ENCODE data around the gene MTHFD1L. TPM values are rescaled to one million over a fixed set of nuclear protein-coding genes. Genes with fewer than 3 reads are reported as not detected.

The MTHFD1L gene
- total RNA-seq, 3 donors from 2014 or later (not counting 1 experiment from before 2014, with no cell fraction given) = 3.8 to 4.5 (median 4.3) TPM

DNA sequence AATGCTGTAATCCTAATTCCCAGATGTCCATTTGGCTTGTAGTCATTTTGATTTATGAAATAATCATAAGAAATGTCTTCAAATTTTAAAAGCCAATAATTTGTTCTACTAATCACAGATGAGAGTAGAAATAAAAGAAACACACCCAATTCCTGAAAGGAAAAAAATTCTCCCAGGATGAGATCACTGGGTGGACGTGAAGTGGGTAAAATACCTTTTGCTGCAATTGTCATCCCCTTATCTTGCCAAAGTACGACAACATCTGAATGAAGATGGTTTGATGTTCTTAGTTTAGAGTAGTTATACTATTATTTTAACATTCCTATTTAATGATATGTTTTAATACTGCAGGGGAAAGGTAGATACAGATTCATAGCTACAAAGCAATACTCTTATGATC, 33.7 kb downstream of the MTHFD1L start:
- Histone ChIP-seq H3K9me3 (ENCODE audit: control insufficient read depth, insufficient read depth, low read length) (no peaks in the 10 kb centered on the region), H3K27ac (ENCODE audit: low read length) (no peak overlapping the region), H3K27me3 (ENCODE audit: control insufficient read depth, insufficient read depth, low read length) (no peaks in the 10 kb centered on the region), H3K4me3 (ENCODE audit: low read length) (no peak overlapping the region), H3K4me1 (ENCODE audit: control insufficient read depth, insufficient read depth, low read length) (peaks cover 18% of the 10 kb centered on the region), H3K36me3 (ENCODE audit: control insufficient read depth, insufficient read depth, low read length) (no peaks in the 10 kb centered on the region)
- H3K9me3 Mint-ChIP-seq = no peaks in the 10 kb centered on the region
- H3K27me3 Mint-ChIP-seq (ENCODE audit: low read depth in 2 of 2) = no peaks in the 10 kb centered on the region
- H3K27ac Mint-ChIP-seq = no peak overlapping the region
- no peak for DNase-seq
- 100% methylated on average over 1 of the region's 2 CpGs for WGBS (ENCODE audit: insufficient coverage)
- no peak for ATAC-seq
- intact Hi-C loops (cut with micrococcal nuclease) = no loop called here
- TF ChIP-seq, protein P1, sequence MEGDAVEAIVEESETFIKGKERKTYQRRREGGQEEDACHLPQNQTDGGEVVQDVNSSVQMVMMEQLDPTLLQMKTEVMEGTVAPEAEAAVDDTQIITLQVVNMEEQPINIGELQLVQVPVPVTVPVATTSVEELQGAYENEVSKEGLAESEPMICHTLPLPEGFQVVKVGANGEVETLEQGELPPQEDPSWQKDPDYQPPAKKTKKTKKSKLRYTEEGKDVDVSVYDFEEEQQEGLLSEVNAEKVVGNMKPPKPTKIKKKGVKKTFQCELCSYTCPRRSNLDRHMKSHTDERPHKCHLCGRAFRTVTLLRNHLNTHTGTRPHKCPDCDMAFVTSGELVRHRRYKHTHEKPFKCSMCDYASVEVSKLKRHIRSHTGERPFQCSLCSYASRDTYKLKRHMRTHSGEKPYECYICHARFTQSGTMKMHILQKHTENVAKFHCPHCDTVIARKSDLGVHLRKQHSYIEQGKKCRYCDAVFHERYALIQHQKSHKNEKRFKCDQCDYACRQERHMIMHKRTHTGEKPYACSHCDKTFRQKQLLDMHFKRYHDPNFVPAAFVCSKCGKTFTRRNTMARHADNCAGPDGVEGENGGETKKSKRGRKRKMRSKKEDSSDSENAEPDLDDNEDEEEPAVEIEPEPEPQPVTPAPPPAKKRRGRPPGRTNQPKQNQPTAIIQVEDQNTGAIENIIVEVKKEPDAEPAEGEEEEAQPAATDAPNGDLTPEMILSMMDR (IDR thresholded peaks at IDR 0.05) = no peak
- no peak overlapping the region for H3K4me3 Mint-ChIP-seq
- no peaks in the 10 kb centered on the region for H3K36me3 Mint-ChIP-seq
- H3K4me1 Mint-ChIP-seq = peaks cover 23 to 25% of the 10 kb centered on the region in 2 donors

DNA sequence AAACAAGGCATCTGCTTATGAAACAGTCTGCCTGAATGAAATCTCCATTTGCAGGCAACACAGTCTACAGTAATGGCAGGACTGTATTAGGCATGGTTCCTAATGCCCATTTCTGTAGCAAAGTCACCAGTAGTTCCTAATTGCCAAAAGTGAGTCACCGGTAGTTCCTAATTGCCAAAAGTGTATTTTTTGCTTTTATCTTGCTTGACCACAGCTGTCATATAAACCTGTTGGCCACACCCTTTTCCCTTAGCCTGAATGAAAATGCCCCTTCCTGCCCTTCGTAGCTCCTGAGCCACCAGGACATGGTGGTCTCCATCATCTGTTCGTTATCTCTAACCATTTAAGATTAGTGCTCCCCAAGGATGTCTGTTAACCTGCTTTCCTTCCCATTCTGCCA, 34.5 kb downstream of the MTHFD1L start:
- no peaks in the 10 kb centered on the region for H3K36me3 ChIP-seq (ENCODE audit: control insufficient read depth, insufficient read depth, low read length)
- intact Hi-C loops (cut with micrococcal nuclease) = no loop called here
- WGBS (ENCODE audit: insufficient coverage) = 80% methylated on average over 3 of the region's 3 CpGs

DNA sequence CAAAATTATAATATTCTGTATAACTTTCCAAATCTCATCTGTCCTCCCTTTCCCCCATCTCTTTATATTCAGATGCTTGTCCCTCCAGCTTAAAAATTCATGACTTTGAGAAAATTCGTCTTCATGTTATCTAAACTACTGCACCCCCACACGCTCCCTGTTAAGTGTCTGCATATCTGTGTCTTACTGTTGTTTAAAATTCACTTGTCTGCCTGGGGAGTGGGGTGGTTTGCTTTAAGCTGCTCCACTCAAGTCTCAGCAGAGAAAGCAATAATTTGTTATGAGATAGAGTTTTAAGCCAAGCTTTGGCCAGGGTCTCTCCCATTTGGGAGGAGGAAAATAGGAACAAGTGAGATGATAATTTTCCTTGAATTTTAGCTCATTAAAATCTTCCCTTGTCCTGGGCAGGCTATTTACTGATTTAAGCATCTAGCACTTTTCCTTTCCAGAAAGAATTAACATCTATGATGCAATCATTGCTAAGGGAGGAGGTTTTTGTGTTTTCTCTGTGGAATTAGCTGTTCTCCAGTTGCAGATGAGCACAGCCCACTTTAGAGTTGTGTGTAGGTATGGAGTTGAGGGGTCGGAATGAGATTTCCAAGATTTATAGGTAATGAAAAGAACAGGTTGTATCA, 36.8 kb downstream of the MTHFD1L start:
- 94% methylated on average over 3 of the region's 3 CpGs for WGBS (ENCODE audit: insufficient coverage)
- intact Hi-C loops (cut with micrococcal nuclease) = no loop called here
- H3K9me3 Mint-ChIP-seq = no peaks in the 10 kb centered on the region
- no peaks in the 10 kb centered on the region for H3K27me3 Mint-ChIP-seq (ENCODE audit: low read depth in 2 of 2)
- TF ChIP-seq, protein P1 (IDR thresholded peaks at IDR 0.05) = no peak
- no peaks in the 10 kb centered on the region for H3K36me3 ChIP-seq (ENCODE audit: control insufficient read depth, insufficient read depth, low read length)
- no peaks in the 10 kb centered on the region for H3K36me3 Mint-ChIP-seq
- no peak overlapping the region for H3K4me3 ChIP-seq (ENCODE audit: low read length)
- no peaks in the 10 kb centered on the region for H3K9me3 ChIP-seq (ENCODE audit: control insufficient read depth, insufficient read depth, low read length)
- no peak overlapping the region for H3K27ac Mint-ChIP-seq
- H3K4me1 Mint-ChIP-seq = peaks cover 0 to 5% of the 10 kb centered on the region in 2 donors
- H3K27me3 ChIP-seq (ENCODE audit: control insufficient read depth, insufficient read depth, low read length) = no peaks in the 10 kb centered on the region
- no peak overlapping the region for H3K4me3 Mint-ChIP-seq
- ATAC-seq (no peak), DNase-seq (no peak)
- H3K4me1 ChIP-seq (ENCODE audit: control insufficient read depth, insufficient read depth, low read length) = peaks cover 9% of the 10 kb centered on the region
- no peak overlapping the region for H3K27ac ChIP-seq (ENCODE audit: low read length)

More for the DNA sequence above, 34.5 kb downstream of the MTHFD1L start:
- Histone ChIP-seq H3K4me3 (ENCODE audit: low read length) (no peak overlapping the region), H3K9me3 (ENCODE audit: control insufficient read depth, insufficient read depth, low read length) (no peaks in the 10 kb centered on the region), H3K4me1 (ENCODE audit: control insufficient read depth, insufficient read depth, low read length) (peaks cover 15% of the 10 kb centered on the region), H3K27me3 (ENCODE audit: control insufficient read depth, insufficient read depth, low read length) (no peaks in the 10 kb centered on the region), H3K27ac (ENCODE audit: low read length) (no peak overlapping the region)
- H3K4me1 Mint-ChIP-seq = peaks cover 16 to 20% of the 10 kb centered on the region in 2 donors
- H3K27me3 Mint-ChIP-seq (ENCODE audit: low read depth in 2 of 2) = no peaks in the 10 kb centered on the region
- H3K9me3 Mint-ChIP-seq = no peaks in the 10 kb centered on the region
- no peak overlapping the region for H3K27ac Mint-ChIP-seq
- H3K36me3 Mint-ChIP-seq = no peaks in the 10 kb centered on the region
- ATAC-seq = no peak
- TF ChIP-seq, protein P1 (IDR thresholded peaks at IDR 0.05) = no peak
- DNase-seq = no peak
- H3K4me3 Mint-ChIP-seq = no peak overlapping the region

DNA sequence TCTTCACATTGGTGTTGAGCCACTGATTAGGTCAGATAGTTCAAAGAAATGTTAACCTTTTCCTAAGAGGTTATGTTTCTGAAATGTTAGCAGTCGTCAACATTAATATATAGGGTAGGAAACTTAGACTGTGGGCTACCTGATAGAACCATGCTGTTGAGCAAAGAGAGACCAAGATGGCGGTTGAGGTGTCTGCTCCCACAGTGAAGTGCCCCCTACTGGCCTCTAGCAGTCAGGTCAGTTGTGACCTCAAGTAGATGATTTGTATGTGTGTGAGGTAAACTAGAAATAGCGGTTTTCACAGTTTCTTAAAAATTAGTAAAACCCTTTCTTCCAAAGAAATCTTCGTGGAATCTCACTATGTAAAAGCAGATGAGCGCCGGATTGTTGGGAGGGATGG, 40.3 kb downstream of the MTHFD1L start:
- 91% methylated on average over 5 of the region's 6 CpGs for WGBS (ENCODE audit: insufficient coverage)
- H3K36me3 ChIP-seq (ENCODE audit: control insufficient read depth, insufficient read depth, low read length) = no peaks in the 10 kb centered on the region

More for the DNA sequence above, 40.3 kb downstream of the MTHFD1L start:
- ATAC-seq (no peak), DNase-seq (no peak)
- Mint-ChIP-seq H3K4me3 (no peak overlapping the region), H3K9me3 (no peaks in the 10 kb centered on the region), H3K4me1 (no peaks in the 10 kb centered on the region), H3K36me3 (no peaks in the 10 kb centered on the region), H3K27me3 (ENCODE audit: low read depth in 2 of 2) (no peaks in the 10 kb centered on the region), H3K27ac (no peak overlapping the region)
- H3K27me3 ChIP-seq (ENCODE audit: control insufficient read depth, insufficient read depth, low read length) = no peaks in the 10 kb centered on the region
- intact Hi-C loops (cut with micrococcal nuclease) = no loop called here
- H3K9me3 ChIP-seq (ENCODE audit: control insufficient read depth, insufficient read depth, low read length) = no peaks in the 10 kb centered on the region
- H3K27ac ChIP-seq (ENCODE audit: low read length) = no peak overlapping the region
- H3K4me1 ChIP-seq (ENCODE audit: control insufficient read depth, insufficient read depth, low read length) = no peaks in the 10 kb centered on the region
- H3K4me3 ChIP-seq (ENCODE audit: low read length) = no peak overlapping the region
- TF ChIP-seq, protein P1 (IDR thresholded peaks at IDR 0.05) = no peak
